HG03378 (cell line): ENCODE data around the gene TXNIP.
"Not testable (repeated sequence)": the region's sequence is repeated elsewhere in the genome, so short reads cannot be mapped to it uniquely, and the experiment has no call there.

ENCODE experiments used
- ATAC-seq: cut with Tn5 transposase; IDR thresholded peaks from one replicate; pipeline ENCODE4 v1.9.1; 2021; ENCODE audit warnings: mild to moderate bottlenecking, moderate library complexity; ENCODE audit not compliant: unreplicated experiment

Gene TXNIP, protein sequence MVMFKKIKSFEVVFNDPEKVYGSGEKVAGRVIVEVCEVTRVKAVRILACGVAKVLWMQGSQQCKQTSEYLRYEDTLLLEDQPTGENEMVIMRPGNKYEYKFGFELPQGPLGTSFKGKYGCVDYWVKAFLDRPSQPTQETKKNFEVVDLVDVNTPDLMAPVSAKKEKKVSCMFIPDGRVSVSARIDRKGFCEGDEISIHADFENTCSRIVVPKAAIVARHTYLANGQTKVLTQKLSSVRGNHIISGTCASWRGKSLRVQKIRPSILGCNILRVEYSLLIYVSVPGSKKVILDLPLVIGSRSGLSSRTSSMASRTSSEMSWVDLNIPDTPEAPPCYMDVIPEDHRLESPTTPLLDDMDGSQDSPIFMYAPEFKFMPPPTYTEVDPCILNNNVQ

DNA sequence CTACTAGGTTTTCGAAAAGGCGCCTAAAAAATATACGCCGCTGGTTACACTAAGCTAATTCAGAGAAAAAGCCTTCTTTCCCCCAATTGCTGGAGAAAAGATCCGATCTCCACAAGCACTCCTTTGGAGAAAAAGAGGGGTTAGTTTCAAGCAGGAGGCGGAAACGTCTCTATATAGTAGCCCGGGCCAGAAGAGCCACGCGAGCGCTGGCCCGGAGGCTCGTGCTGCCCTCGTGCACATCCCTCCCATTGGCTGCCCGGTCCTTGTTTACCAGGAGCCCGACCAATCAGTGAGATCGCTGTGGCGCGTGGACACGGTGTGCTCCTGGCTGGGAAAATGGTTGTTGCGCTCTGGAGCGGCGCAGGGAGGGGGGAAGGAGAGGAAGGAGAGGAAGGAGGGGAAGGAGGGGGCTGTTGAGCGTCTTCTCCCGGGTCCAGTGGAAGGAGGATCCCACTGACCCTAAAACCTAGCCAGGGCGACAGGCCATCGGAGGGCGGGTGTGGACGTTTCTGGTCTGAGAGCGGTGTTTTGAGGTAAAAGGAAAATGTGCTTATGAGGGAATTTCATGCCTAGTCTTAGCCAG is at the start of gene TXNIP:
Gene TXNIP, minus strand, starts transcription at position 147 of the 583 bp plus-strand sequence. CDS start 313 bp downstream, outside the sequence.
- peak; percentile 79 for ATAC-seq

DNA sequence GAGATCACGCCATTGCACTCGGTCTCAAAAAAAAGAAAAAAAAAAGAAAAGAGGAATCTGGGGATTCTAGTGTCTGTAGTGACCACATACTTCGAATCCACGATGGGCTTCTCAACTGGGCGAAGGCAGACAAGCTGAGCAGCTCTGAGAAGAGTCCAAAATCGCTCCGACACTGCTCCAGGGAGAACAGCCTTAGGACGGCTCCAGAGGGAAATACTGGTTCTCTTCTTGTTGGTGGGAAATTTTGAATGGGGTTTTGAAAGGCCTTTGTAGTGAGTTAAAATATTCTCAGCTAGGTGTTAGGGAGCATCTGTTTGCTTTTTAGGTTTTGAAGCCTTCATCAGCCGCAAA is 43.4 kb upstream of the TXNIP start:
- ATAC-seq: no peak

DNA sequence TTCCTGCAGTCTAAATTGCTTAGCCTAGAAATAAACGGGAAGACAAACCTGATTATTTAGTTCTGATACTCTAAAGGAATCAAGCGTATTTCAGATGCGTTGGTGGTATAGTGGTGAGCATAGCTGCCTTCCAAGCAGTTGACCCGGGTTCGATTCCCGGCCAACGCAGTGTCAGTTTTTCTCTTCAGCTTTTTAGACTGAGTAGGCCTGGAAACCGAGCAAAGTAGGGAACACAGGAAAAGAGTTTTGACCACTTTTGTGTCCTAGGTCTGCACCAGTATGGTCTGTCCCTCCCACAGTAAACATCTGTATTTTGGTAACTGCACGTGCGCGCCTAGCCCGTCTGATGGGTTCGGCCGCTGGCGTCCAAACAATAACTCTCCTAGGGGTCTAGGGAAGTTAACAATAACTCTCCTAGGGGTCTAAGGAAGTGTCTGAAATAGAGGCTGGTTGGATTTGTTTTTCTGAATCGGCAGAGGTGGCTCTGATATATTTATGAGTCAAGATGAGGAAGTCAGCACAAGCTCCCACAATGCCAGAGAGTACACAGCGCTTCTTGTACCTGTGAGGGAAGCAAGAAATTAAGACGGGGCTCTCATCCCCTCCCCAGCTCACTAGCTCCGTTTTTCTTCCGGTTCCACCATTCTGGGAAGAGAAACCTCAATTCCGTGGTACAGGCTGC is 40.7 kb upstream of the TXNIP start:
- ATAC-seq: peak; percentile 32

DNA sequence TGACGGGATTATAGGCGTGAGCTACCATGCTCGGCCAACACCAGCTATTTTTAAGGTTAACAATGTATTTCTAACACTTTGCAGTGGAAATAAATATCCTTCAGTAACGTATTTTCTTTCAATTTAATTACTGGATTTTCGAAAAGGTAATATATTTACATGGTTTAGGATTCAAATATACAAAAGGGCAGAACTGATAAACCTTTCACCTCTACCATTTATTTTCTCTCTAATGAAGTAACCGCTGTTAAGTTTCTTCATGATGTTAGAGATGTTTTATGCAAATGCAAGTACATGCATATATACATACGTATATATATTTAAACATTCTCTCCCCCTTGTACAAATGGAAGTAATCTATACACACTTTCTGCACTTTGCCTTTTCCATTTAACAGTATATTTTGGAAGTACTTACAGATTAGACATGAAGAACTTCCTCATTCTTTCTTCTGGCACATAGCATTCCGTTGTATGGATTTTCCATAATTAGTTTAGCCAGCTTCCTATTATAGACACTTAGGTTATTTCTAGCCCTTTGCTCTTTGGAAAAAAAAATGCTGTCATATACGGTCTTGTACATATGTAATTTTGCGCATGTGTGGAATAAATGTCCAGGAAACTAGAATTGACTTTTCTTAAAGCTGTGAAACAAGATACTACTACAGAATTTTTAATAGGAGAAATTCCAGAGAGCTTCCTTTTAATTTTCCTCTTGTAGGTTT is 40.0 kb upstream of the TXNIP start:
- peak; percentile 1 for ATAC-seq

DNA sequence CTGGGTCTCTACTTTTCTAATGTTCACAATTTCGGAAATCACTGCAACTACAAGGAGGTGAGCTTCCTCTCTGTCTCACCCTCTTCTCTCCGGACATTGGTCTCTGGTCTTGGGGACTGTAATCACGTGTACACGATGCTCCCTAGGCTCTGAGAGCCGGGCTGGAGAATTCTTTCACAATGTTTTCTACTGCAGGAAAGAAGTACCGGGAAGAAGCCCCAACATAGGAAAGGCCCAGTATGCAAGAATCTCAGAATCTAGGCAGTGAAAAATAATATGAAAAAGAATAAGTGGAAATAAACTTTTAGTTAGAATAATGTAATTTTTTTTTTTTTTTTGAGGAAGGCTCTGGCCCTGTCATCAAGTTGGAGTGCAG is 38.7 kb upstream of the TXNIP start:
- ATAC-seq: no peak

DNA sequence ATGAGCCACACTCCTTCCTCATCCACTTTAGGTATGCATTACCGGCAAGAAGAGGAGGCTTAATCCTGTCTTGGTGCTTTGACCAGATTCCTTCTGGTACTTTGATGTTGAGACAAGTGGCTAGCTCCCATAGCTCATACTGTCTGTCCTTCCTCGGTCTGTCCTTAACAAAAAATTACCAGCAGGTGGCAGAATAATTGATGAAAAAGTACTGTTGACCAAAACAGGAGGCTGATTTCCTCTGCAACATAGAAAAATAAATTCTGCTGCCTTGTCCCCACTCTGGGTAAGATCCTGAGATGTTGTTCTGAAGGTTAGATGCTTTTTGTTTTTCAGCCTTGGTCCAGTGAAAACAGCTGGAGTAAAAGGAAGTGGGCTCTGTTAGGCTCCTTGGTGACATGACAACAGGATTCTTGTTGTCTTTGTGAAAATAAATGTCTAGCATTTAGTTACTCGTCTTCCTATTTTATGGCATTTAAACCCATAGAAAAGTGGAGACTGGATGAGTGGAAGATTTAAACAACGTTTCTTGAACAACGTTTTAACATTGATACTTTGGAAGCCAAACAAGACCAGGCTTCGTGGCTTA is 36.3 kb upstream of the TXNIP start:
- ATAC-seq: no peak

DNA sequence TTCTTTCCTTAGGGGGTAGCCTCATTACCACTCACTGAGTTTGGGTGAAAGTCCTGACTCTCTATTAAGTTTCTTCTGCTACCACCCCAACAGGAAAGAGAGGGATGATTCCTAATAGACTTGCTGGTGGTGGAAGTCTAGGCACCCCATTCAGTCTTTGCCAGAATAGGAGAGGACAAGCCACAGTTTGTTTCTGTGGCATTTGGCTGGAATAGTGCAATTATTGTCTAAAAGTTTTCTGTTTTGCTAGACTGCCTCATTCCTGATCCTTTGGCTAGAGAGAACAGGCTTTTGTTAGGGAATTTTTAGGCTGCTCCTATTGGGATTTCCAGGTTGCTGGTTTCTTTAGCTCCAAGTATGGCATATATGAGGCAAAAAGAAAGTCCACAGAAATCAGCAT is 35.1 kb upstream of the TXNIP start:
- no peak for ATAC-seq

DNA sequence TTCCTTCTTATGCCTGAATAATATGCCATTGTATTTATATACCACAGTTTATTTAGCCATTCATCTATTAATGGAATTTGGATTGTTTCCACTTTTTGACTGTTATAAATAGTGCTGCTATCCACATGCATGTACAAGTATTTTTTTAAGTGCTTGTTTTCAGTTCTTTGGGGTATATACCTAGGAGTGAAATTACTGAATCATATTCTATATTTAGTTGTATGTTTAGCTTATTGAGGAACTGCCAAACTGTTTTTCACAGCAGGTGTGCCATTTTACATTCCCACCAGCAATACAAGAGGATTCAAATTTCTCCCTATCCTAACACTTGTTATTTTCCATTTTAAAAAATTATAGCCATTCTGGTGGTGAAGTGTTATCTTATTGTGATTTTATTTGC is 32.7 kb upstream of the TXNIP start:
- ATAC-seq: no peak

DNA sequence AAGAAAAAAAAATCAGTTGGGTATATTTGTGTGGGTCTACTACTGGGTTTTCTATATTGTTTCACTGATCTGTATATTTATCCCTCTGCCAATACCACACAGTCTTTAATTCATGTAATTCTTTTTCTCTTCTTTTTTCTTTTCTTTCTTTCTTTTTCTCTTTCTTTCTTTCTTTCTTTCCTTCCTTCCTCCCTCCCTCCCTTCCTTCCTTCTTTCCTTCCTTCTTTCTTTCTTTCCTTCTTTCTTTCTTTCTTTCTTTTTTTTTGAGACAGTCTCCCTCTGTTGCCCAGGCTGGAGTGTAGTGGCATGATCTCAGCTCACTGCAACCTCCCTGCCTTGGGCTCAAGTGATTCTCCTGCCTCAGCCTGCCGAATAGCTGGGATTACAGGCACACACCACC is 30.3 kb upstream of the TXNIP start:
- not testable (repeated sequence) for ATAC-seq

DNA sequence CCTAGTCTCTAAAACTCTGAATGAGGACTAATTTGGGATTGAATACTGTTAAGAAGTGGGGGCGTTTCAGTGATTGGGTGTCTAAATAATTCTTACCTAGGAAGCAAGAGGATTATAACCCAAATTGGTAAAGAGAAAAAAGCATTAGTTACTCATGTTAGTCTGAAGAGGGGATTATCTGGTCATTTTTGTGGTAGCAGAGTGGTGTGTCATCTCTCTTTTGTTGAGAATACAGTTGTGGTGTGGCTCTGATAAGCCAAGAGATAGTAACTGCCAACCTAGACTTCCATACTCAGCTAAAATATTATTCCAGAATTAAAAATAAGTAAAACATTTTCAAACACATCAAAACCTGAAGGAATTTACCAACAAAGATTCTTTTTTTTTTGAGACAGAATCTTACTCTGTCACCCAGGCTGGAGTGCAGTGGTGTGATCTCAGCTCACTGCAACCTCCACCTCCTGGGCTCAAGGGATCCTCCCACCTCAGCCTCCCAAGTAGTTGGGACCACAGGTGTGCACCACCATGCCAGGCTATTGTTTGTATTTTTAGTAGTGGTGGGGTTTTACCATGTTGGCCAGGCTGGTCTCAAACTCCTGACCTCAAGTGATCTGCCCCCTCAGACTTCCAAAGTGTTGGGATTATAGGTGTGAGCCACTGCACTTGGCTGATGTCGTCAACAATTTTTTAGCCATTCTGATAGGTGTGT is 29.6 kb upstream of the TXNIP start:
- not testable (repeated sequence) for ATAC-seq

DNA sequence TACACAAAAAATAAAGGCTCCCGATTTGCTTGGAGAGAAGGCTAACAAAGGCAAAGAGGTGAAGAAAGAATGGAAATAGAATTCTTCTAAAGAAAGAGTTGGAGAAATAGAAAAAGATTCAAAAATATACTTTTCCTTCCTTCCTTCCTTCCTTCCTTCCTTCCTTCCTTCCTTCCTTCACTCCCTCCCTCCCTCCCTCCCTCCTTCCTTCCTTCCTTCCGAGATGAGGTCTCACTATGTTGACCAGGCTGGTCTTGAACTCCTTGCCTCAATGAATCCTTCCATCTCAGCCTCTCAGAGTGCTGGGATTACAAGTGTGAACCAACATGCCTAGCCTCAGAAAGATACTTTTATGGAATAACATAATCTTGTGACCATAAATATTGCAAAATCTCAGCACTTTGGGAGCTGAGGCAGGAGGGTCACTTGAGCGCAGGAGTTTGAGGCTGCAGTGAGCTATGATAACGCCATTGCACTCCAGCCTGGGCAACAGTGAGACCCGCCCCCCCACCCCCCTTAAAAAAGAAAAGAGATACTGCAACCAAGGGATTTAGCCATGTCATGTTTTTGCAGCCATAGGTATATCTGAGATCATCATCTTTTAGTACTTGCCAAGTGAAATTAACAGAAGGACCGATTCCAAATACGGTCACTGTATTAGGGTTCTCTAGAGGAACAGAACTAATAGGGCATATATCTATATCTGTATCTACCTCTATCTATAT is 26.2 kb upstream of the TXNIP start:
- ATAC-seq: no peak

DNA sequence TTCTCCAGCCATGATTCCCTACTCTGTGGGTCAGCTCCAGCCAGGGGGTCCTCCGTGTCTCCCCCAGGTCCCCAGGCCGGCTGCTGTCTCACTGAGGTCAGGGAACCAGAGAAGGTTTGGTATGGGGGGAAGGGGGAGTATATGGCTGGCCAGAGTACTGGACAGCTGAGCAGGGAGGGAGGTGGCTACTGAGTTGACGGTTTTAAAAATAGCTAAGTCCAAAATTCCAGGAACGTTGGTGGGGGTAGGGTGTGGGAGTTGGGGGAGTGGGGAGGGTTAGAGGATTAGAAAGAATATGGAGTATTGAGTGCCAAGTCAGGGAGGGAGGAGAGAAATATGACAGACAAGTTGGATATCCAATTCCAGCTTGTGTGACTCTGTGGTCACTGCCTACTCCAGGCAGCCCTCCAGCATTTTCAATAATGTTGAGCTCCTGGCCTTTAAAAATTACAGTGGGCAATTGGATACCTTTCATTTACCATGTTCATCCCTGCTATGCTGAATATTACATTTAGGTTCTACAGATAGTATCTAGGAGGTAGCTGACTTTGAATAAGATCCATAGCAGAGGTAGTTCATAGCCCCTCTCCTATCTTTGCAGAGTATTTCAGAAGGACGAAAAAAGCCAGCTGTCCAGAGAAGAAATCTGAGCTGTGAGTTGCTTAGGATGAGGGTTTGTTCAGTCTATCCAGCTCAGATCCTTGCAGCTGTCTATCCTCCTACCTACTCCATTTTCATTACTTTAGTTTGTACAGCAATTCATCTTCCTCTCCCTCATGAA is 25.4 kb upstream of the TXNIP start, which contains the start of gene HJV:
Gene HJV, minus strand, starts transcription at position 114 of the 781 bp plus-strand sequence. CDS start 1,504 bp downstream, outside the sequence.
- ATAC-seq: no peak

DNA sequence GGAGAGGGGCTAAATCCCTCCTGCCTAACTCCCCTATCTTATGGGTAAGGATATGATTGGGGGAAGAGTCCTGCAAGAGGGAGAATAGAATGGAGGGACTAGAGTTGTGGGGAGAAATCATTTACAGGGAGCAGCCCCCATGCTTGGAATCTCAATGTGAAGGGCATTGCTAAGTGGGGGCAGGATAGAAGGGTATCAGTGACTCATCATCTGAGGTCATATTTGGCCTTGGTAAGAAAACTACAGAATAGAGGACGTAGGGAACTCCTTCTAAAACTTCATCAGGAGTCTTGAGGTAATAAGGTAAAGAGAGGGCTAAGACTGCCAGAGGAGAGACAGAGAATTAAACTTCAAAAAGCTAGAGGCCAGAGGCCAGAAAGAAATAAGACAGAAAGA is 24.7 kb upstream of the TXNIP start:
- ATAC-seq: no peak

DNA sequence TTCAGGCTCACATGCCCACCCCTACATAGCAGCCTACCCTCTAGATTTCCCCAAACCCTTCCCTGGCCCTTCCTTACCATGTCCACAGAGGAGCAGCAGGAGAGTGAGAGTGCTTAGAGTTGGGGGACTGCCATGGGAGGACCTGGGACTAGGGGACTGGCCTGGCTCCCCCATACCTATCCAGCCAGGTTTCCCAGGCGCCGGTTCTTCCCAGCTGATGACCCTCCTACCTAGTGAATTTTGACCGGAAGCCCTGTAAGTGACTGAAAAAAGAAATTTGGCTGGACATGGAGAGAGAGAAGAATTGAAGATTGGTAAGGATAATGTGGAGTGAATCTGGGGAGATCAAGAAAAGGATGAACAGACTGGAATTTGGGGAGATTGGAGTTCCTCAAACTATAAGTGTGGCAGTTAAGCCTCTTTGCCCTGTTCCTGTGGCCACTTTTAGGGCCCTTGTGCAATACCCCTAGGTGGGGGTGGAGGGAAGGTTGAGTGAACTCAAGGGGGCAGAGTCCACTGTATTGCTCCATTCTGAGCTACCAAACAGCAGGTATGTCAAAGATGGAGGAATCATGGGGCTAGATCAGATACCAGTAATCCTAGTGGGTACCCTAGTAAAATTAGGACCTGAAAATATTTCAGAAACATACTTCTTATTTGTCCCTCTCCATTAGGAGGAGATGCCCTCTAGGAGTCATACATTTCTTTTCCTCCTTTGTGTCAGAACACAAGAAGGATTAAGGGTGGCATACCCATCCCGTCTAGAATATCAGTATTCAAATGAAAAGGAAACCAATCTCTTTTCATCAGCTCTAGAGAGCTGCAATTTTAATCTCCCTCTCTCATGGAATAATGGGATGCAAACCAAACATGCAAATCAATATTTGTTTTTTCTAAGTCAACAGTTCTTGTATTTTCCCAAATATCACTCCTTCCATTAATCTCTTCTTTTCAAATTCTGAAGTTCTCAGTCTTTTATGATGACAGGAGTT is 24.0 kb upstream of the TXNIP start:
- no peak for ATAC-seq

DNA sequence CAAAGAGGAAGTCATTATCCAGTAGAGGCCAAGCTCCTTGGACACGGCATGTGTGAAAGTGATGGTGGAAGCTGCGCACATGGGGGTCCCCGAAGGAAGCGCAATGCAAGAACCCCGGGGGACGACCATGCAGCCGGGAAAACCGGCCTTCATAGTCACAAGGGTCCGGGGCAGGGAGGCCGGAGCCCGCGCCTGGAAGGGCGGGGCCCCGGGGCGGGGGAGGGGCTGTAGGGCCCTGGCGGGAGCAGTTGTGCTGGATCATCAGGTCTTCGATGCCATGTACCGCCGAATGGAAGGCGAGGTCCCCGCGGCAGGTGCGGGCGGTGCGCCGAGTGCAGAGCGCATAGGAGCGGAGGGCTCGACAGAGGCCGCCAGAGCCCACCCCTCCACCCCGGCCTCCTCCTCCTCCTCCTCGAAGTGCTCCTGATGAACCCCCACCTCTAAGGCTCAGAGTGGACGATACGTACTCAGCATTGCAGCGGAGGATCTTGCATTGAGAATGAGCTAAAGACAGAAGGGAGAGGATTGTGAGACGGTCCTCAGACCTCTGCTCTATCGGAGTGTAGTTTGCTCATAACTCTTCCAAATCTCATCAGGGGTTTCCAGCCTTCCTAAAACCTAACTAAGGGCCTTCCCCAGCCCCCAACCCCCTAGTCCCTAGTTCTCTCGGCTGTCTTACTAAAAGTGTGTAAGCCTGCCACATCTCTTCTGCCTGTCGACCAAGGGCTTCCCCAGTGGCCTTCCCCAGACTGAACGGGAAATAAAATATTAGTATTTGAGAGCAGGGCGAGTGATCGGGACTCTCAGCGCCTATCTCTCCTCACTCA is 23.1 kb upstream of the TXNIP start:
- no peak for ATAC-seq

DNA sequence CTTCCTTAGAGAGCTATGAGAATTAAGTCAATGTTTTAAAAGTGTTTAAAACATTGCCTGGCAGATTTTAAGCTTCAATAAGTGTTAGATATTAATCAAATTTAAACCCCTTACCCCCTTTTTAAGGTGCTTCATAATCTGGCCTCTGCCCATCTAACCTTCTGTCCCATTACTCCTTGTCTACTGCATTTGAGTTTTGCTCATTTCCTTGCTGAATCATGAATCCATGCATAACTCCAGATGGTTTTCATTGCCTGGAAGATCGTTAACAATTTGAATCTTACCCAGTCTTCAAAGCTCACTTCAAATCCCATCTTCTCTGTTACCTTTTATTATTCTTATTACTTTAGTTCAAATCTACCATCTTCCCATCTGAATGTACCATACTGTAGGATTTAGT is 20.5 kb upstream of the TXNIP start:
- no peak for ATAC-seq

DNA sequence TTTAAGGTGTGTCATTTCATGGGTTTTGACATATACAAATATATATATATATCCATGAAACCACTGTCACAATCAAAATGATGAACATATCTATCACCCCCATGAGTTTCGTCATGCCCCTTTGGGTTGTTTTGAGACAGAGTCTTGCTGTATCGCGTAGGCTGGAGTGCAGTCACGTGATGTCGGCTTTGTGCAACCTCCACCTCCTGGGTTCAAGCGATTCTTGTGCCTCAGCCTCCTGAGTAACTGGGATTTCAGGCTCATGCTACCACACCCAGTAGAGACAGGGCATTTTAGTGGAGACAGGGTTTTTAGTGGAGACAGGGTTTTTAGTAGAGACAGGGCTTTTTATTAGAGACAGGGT is 17.2 kb upstream of the TXNIP start:
- ATAC-seq: no peak
